Measurements from ENCODE around the gene WDR6. TPM values are rescaled to one million over a fixed set of nuclear protein-coding genes. Genes with fewer than 3 reads are reported as not detected.

Gene WDR6
- total and polyA plus RNA-seq, 3 experiments from 2014 or later = 82.9 to 167 (median 158) TPM

DNA sequence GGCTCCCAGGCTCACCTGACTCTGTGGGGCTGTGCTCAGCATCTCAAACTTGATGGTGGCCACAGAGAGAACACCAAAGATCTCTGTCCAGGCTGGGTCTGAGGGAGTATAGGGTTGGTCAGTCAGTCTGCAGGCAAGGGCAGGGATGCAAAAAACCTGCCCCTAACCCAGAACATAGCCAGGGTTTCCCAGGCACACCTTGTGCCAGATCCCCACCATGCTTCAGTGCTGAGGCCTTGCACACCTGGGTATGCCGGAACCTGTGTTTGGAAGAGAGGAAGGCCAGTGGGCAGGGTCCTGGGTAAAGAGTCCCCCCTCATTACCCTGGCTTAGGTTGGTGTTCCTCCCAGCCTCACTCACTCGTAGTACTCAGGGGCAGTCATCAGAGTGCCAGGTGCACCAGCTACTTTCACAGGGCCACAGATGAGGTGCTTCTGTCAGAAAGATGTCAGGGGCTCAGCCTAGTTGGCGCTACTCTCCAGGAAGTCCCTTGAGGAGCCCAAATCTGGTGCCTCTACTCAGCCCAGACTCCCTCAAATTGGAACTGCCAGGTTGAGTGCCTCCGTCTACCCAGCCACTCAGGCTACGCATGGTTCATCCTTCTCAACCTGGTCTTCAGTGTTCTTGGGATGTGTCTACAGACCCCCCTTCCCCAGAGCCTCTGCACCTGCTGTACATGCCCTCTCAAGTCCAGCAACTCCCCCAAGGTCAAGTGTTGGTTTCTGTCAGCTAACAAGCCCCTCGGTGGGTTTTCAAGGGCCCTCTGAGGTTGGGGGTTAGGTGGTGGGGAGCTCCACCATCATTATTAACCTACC lies 9.4 kb downstream of the WDR6 start:
- CTCF ChIA-PET = interaction anchor here (1.0 to 6.6 kb wide), 6 partner anchors 8 to 28 kb away, joined by 3 to 67 read pairs (median 8); partner anchors contain the start of genes IMPDH2, P4HTM and WDR6
- POLR2A ChIA-PET = interaction anchor here (1.0 to 3.8 kb wide), 4 partner anchors 9 to 77 kb away, joined by 4 to 48 read pairs (median 15); partner anchors contain the start of genes IMPDH2, QRICH1 and WDR6
- Histone ChIP-seq H3K36me3 (ENCODE audit: insufficient read depth, low read length) (peaks cover 12% of the 10 kb centered on the region), H3K27ac (ENCODE audit: low read depth, low read length) (no peak overlapping the region), H3K4me1 (ENCODE audit: insufficient read depth, low read length) (peaks cover 27% of the 10 kb centered on the region), H3K9me3 (ENCODE audit: low read length) (no peaks in the 10 kb centered on the region), H3K27me3 (ENCODE audit: insufficient read depth, low read length, poor library complexity, severe bottlenecking) (no peaks in the 10 kb centered on the region), H3K4me3 (ENCODE audit: low read length) (no peak overlapping the region)
- Mint-ChIP-seq H3K27me3 (peaks cover 0 to 2% of the 10 kb centered on the region in 2 donors), H3K4me3 (peak overlapping the region; percentile 50 to 97 (median 86)), H3K9me3 (no peaks in the 10 kb centered on the region), H3K27ac (peak overlapping the region in 7 of 8 donors; percentile 42 to 91 (median 79)), H3K36me3 (peaks cover 0 to 62% (median 5%) of the 10 kb centered on the region in 3 donors), H3K4me1 (peaks cover 17 to 45% (median 31%) of the 10 kb centered on the region in 3 donors)
- DNase-seq = no peak

DNA sequence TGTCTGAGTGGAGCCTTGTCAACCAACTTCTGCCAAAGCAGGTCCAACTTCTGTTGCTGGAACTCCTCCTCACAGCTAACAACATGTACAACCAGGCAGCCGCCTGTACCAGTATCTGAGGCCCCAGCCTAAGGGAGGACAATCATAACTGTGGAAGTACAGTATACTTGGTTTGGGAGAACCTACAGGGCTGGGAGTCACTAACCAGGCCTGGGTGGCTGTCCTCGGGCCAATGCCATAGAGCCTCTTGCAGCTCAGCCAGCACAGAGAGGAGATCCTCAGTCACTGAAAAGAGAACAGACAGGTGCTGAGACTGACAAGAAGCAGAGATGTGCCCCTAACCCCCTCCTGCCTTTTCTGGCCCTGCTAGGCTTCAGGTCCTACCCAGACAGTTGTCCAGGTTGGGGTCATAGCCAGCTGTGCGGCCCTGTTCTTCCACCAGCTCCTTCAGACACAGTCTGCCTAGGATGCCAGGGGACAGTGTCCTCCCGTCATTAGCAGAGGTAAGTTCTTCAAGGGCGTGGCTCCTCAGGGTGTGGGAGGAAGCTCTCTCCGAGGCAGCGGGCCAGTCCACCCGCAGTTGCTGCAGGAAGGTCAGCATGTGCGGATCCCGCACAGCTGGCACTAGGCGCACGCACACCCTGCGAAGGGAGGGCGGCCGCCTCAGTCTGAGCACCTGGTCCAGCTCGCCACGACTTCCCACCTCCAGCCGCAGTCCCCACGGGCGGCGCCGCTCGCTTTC lies 10.2 kb downstream of the WDR6 start:
- Histone ChIP-seq H3K27me3 (ENCODE audit: insufficient read depth, low read length, poor library complexity, severe bottlenecking) (no peaks in the 10 kb centered on the region), H3K27ac (ENCODE audit: low read depth, low read length) (peak overlapping the region; percentile 89), H3K4me3 (ENCODE audit: low read length) (peak overlapping the region; percentile 83), H3K4me1 (ENCODE audit: insufficient read depth, low read length) (peaks cover 28% of the 10 kb centered on the region), H3K36me3 (ENCODE audit: insufficient read depth, low read length) (peaks cover 12% of the 10 kb centered on the region), H3K9me3 (ENCODE audit: low read length) (no peaks in the 10 kb centered on the region)
- Mint-ChIP-seq H3K27me3 (peaks cover 0 to 2% of the 10 kb centered on the region in 2 donors), H3K4me1 (peaks cover 17 to 42% (median 23%) of the 10 kb centered on the region in 3 donors), H3K36me3 (peaks cover 0 to 57% (median 5%) of the 10 kb centered on the region in 3 donors), H3K9me3 (no peaks in the 10 kb centered on the region), H3K4me3 (peak overlapping the region; percentile 80 to 97 (median 86)), H3K27ac (peak overlapping the region; percentile 68 to 91 (median 78))
- no peak for DNase-seq
- CTCF ChIA-PET = interaction anchor here (1.1 to 6.6 kb wide), 5 partner anchors 9 to 29 kb away, joined by 3 to 67 read pairs (median 11); partner anchors contain the start of genes IMPDH2, P4HTM and WDR6
- POLR2A ChIA-PET = interaction anchor here (1.0 to 3.8 kb wide), 4 partner anchors 10 to 77 kb away, joined by 4 to 48 read pairs (median 15); partner anchors contain the start of genes IMPDH2, QRICH1 and WDR6

DNA sequence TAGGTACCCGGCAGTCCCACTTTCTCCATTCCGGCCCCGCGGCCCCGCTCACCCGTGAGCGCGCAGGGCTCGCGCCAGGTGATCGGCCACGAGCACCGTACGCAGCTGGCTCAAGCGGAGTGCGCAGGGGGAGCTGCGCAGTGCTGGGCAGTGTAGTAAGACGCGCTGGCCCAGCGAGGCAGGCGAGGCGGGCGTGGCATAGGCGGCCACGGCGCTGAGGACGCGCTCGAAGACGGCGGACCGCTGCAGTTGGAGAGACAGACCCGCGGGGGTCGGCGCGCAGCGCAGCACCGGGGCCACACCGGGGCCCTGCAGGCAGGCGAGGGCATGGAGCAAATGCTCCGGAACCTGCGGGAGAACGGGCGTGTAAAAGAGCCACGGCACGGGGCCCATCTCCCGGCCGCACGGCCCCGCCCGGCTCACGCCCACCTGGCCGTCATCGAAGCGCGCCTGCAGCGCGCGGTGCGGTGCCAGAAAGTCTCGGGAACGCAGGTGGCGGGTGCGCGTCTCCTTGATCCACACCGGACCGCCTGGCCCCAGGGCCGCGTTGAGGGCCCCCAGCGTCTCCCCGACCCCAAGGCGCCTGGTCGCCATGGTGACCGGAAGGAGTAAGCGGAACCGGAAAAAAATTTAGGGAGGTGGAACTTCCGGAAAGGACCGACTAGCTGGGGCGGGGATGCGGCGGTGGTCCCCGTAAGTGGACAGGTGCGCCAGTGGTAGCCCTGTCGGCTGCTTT lies 10.9 kb downstream of the WDR6 start, which contains the start of gene DALRD3:
Gene DALRD3 (minus strand): TSS at position 610 of the 736 bp plus-strand sequence. CDS start 16 bp downstream, at position 594.
- Mint-ChIP-seq H3K4me1 (peaks cover 22 to 47% (median 26%) of the 10 kb centered on the region in 3 donors), H3K36me3 (peaks cover 0 to 56% (median 6%) of the 10 kb centered on the region in 3 donors), H3K27me3 (peaks cover 0 to 2% of the 10 kb centered on the region in 2 donors), H3K4me3 (peak within 1 kb of the TSS; percentile 84 to 97 (median 93)), H3K27ac (peak within 1 kb of the TSS; percentile 70 to 95 (median 92)), H3K9me3 (no peaks in the 10 kb centered on the region)
- Histone ChIP-seq H3K4me1 (ENCODE audit: insufficient read depth, low read length) (peaks cover 35% of the 10 kb centered on the region), H3K9me3 (ENCODE audit: low read length) (no peaks in the 10 kb centered on the region), H3K27me3 (ENCODE audit: insufficient read depth, low read length, poor library complexity, severe bottlenecking) (no peaks in the 10 kb centered on the region), H3K4me3 (ENCODE audit: low read length) (peak within 1 kb of the TSS; percentile 83), H3K36me3 (ENCODE audit: insufficient read depth, low read length) (peaks cover 12% of the 10 kb centered on the region), H3K27ac (ENCODE audit: low read depth, low read length) (peak within 1 kb of the TSS; percentile 99)
- POLR2A ChIA-PET = interaction anchor here (0.6 to 3.8 kb wide), 6 partner anchors 11 to 170 kb away, joined by 3 to 48 read pairs (median 10); partner anchors contain the start of genes IMPDH2, QRICH1 and WDR6
- DNase-seq = peak; percentile 43 to 74 (median 63)
- CTCF ChIA-PET = interaction anchor here (1.1 to 6.6 kb wide), 4 partner anchors 9 to 29 kb away, joined by 3 to 67 read pairs (median 12); partner anchors contain the start of genes IMPDH2, P4HTM and WDR6

DNA sequence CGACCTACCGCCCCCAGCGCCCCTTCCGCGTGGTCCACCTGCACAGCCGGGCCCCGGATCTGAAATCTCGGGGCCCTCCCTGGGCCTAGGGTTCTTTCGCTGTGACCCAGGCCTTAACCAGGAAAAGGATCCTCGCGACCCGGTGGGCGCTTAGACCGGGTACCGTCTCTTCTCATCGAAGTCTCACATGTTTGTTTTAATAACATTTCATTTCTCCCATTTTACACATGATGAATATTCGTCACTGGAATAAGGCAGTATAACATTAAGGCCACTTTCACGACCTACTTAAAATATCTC lies 11.5 kb downstream of the WDR6 start:
- peaks cover 38% of the 10 kb centered on the region for H3K4me1 ChIP-seq (ENCODE audit: insufficient read depth, low read length)

DNA sequence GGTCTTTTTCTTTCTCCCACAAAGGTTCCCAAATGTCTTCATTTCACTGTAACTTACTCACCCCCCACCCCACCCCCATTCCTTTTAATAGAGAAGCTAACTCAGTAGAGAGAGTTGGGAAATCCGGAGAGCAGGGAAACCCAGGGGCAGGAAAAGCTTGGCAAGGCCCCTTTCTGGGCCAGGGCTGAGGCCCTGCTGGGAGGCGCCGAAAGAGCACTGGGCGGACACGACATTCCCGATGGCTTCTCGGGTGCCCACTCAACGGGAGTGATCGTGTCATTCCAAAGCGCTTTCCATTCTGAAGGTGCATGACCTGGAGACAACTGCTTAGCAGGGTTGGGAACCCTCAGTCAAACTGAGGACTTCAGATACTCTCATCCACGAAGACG lies 12.7 kb downstream of the WDR6 start:
- Mint-ChIP-seq H3K4me1 (peaks cover 26 to 52% (median 29%) of the 10 kb centered on the region in 3 donors), H3K27ac (peak overlapping the region; percentile 65 to 95 (median 80)), H3K9me3 (no peaks in the 10 kb centered on the region), H3K36me3 (peaks cover 0 to 56% (median 14%) of the 10 kb centered on the region in 3 donors), H3K27me3 (peaks cover 0 to 2% of the 10 kb centered on the region in 2 donors), H3K4me3 (peak overlapping the region; percentile 80 to 97 (median 93))
- ChIA-PET CTCF (interaction anchor here (0.7 to 7.7 kb wide), 4 partner anchors 9 to 31 kb away, joined by 3 to 121 read pairs (median 36); partner anchors contain the start of genes IMPDH2, P4HTM and WDR6), POLR2A (interaction anchor here (0.6 to 3.9 kb wide), 5 partner anchors 9 to 82 kb away, joined by 4 to 79 read pairs (median 19); partner anchors contain the start of genes IMPDH2, QRICH1 and WDR6)
- H3K9me3 ChIP-seq (ENCODE audit: low read length) = no peaks in the 10 kb centered on the region
- H3K27me3 ChIP-seq (ENCODE audit: insufficient read depth, low read length, poor library complexity, severe bottlenecking) = no peaks in the 10 kb centered on the region
- peaks cover 17% of the 10 kb centered on the region for H3K36me3 ChIP-seq (ENCODE audit: insufficient read depth, low read length)
- peak overlapping the region; percentile 99 for H3K27ac ChIP-seq (ENCODE audit: low read depth, low read length)
- DNase-seq = no peak
- peaks cover 38% of the 10 kb centered on the region for H3K4me1 ChIP-seq (ENCODE audit: insufficient read depth, low read length)
- peak overlapping the region; percentile 95 for H3K4me3 ChIP-seq (ENCODE audit: low read length)

More for the DNA sequence above, 11.5 kb downstream of the WDR6 start:
- Mint-ChIP-seq H3K4me3 (peak overlapping the region; percentile 84 to 97 (median 88)), H3K4me1 (peaks cover 24 to 49% (median 29%) of the 10 kb centered on the region in 3 donors), H3K36me3 (peaks cover 0 to 55% (median 8%) of the 10 kb centered on the region in 3 donors), H3K9me3 (no peaks in the 10 kb centered on the region), H3K27me3 (peaks cover 0 to 2% of the 10 kb centered on the region in 2 donors), H3K27ac (peak overlapping the region; percentile 70 to 95 (median 90))
- peak overlapping the region; percentile 83 for H3K4me3 ChIP-seq (ENCODE audit: low read length)
- POLR2A ChIA-PET = interaction anchor here (0.6 to 3.8 kb wide), 5 partner anchors 10 to 171 kb away, joined by 3 to 48 read pairs (median 11); partner anchors contain the start of genes IMPDH2 and WDR6
- H3K9me3 ChIP-seq (ENCODE audit: low read length) = no peaks in the 10 kb centered on the region
- H3K27ac ChIP-seq (ENCODE audit: low read depth, low read length) = peak overlapping the region; percentile 89
- DNase-seq = no peak
- CTCF ChIA-PET = interaction anchor here (1.1 to 6.6 kb wide), 4 partner anchors 10 to 30 kb away, joined by 3 to 67 read pairs (median 12); partner anchors contain the start of genes IMPDH2, P4HTM and WDR6
- H3K27me3 ChIP-seq (ENCODE audit: insufficient read depth, low read length, poor library complexity, severe bottlenecking) = no peaks in the 10 kb centered on the region
- peaks cover 12% of the 10 kb centered on the region for H3K36me3 ChIP-seq (ENCODE audit: insufficient read depth, low read length)

DNA sequence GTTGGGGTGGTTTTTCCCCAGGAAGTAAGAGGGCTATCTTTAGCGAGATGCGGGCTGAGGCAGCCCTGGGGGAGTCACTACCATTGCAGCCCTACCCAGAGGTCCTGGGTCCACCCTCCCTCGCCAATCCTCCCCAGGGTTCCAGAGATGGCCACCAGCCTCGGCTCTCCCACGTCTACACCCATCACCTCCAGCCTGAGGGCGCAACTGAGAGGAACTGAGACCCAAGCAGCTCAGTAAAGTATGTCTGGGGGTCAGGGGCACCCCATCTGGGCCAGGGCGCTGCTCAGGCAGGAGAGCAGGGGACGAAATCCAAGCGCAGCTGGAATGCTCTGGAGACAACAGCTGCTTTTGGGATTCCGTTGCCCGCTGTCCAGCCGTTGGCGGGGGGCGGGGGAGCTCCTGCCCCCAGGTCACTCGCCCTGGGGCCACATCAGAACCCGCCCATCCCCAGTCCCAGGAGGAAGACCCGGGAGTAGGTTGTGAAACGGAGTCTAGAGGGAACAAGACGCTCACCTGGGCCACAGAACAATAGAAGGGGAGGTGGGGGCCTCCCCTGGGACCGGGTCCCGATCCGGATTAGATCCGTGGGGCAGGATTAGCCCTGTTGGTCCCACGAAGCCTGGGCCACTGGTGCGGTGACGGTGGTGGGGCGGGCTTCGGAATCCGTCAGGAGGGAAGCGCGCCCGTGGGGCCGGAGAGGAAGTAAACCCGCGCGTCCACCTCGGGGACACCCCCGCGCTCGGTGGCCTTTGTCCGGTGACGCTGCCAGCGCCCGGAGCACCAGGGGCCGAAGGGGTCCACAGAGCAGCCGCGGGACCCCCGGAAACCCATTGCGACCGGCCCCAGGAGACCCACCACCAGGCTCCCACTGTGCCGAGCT lies 13.4 kb downstream of the WDR6 start:
- POLR2A ChIA-PET = interaction anchor here (0.6 to 4.6 kb wide), 5 partner anchors 12 to 82 kb away, joined by 4 to 79 read pairs (median 35); partner anchors contain the start of genes P4HTM, QRICH1 and WDR6
- Mint-ChIP-seq H3K27me3 (peaks cover 0 to 2% of the 10 kb centered on the region in 2 donors), H3K4me3 (peak overlapping the region; percentile 91 to 97 (median 95)), H3K36me3 (peaks cover 0 to 56% (median 10%) of the 10 kb centered on the region in 3 donors), H3K4me1 (peaks cover 28 to 59% (median 32%) of the 10 kb centered on the region in 3 donors), H3K9me3 (no peaks in the 10 kb centered on the region), H3K27ac (peak overlapping the region; percentile 65 to 98 (median 95))
- Histone ChIP-seq H3K4me3 (ENCODE audit: low read length) (peak overlapping the region; percentile 95), H3K4me1 (ENCODE audit: insufficient read depth, low read length) (peaks cover 38% of the 10 kb centered on the region), H3K36me3 (ENCODE audit: insufficient read depth, low read length) (peaks cover 18% of the 10 kb centered on the region), H3K9me3 (ENCODE audit: low read length) (no peaks in the 10 kb centered on the region), H3K27me3 (ENCODE audit: insufficient read depth, low read length, poor library complexity, severe bottlenecking) (no peaks in the 10 kb centered on the region), H3K27ac (ENCODE audit: low read depth, low read length) (peak overlapping the region; percentile 99)
- peak in 2 of 5 donors; percentile 27 to 48 for DNase-seq
- CTCF ChIA-PET = interaction anchor here (0.7 to 7.7 kb wide), 9 partner anchors 9 to 73 kb away, joined by 3 to 121 read pairs (median 9); partner anchors contain the start of genes IMPDH2, P4HTM, QRICH1 and WDR6
